GM23338 (cell line): ENCODE measurements around the gene SLC17A5. TPM values are rescaled to one million over a fixed set of nuclear protein-coding genes. Genes with fewer than 3 reads are reported as not detected.

ENCODE experiments used
- ATAC-seq: fragments of 200-7000 bp; cut with Tn5 transposase; 3 replicates; pipeline ENCODE4 v1.9.1; 2020
- DNase-seq: peaks from one replicate; pipeline ENCODE4 v3.0.0-alpha.2; 2015; ENCODE audit warnings: low spot score
- H2AFZ ChIP-seq: fragments of 200-600 bp; sonication (generic); 2 replicates; pipeline ENCODE4 v1.8.0; 2016; ENCODE audit warnings: antibody characterized with exemption, mild to moderate bottlenecking, moderate library complexity
- H3F3A ChIP-seq: fragments of 200-600 bp; sonication (generic); replicated peaks from 2 replicates; pipeline ENCODE4 v1.8.0; 2017; ENCODE audit warnings: antibody characterized with exemption, mixed run types, low read depth
- H3K27ac ChIP-seq: fragments of 200-600 bp; sonication (generic); 2 replicates; pipeline ENCODE4 v1.6.1; 2016; ENCODE audit warnings: low read depth
- H3K27me3 ChIP-seq: fragments of 200-600 bp; sonication (generic); 2 replicates; pipeline ENCODE4 v1.8.0; 2016; ENCODE audit warnings: mild to moderate bottlenecking, mixed run types, moderate library complexity; ENCODE audit not compliant: insufficient read depth
- H3K36me3 ChIP-seq: fragments of 200-600 bp; sonication (generic); 2 replicates; pipeline ENCODE4 v1.8.0; 2016; ENCODE audit warnings: mild to moderate bottlenecking; ENCODE audit not compliant: insufficient read depth
- H3K4me1 ChIP-seq: fragments of 200-600 bp; sonication (generic); 2 replicates; pipeline ENCODE4 v1.8.0; 2016; ENCODE audit warnings: mild to moderate bottlenecking, moderate library complexity; ENCODE audit not compliant: insufficient read depth
- H3K4me2 ChIP-seq: fragments of 200-600 bp; sonication (generic); 2 replicates; pipeline ENCODE4 v1.7.1; 2017; ENCODE audit warnings: mixed run types
- H3K4me3 ChIP-seq: fragments of 200-600 bp; sonication (generic); 2 replicates; pipeline ENCODE4 v1.6.1; 2016; ENCODE audit warnings: mixed run types
- H3K79me2 ChIP-seq: fragments of 200-600 bp; sonication (generic); replicated peaks from 2 replicates; pipeline ENCODE4 v1.8.0; 2017; ENCODE audit warnings: mild to moderate bottlenecking; ENCODE audit not compliant: insufficient read depth
- H3K9me2 ChIP-seq: fragments of 200-600 bp; sonication (generic); 2 replicates; pipeline ENCODE4 v1.8.0; 2017; ENCODE audit not compliant: insufficient read depth
- H4K20me1 ChIP-seq: fragments of 200-600 bp; sonication (generic); replicated peaks from 2 replicates; pipeline ENCODE4 v1.8.0; 2017; ENCODE audit warnings: mild to moderate bottlenecking; ENCODE audit not compliant: insufficient read depth
- H3K27ac Mint-ChIP-seq: 2 replicates; pipeline ENCODE4 v1.8.0; 2020; ENCODE audit warnings: inconsistent platforms, mild to moderate bottlenecking, moderate library complexity, mixed read lengths
- H3K27me3 Mint-ChIP-seq: 3 replicates; pipeline ENCODE4 v1.8.0; 2022; ENCODE audit warnings: low read depth, mild to moderate bottlenecking, moderate library complexity, mixed read lengths, inconsistent platforms; ENCODE audit not compliant: insufficient read depth, poor library complexity
- H3K36me3 Mint-ChIP-seq: 3 replicates; pipeline ENCODE4 v1.8.0; 2021; ENCODE audit warnings: low read depth, mild to moderate bottlenecking, inconsistent platforms, moderate library complexity, mixed read lengths
- H3K4me1 Mint-ChIP-seq: 3 replicates; pipeline ENCODE4 v1.8.0; 2020; ENCODE audit warnings: mild to moderate bottlenecking, inconsistent platforms, mixed read lengths
- H3K4me3 Mint-ChIP-seq: 3 replicates; pipeline ENCODE4 v1.8.0; 2021; ENCODE audit warnings: moderate library complexity, mild to moderate bottlenecking, inconsistent platforms, mixed read lengths
- H3K9me3 Mint-ChIP-seq: 3 replicates; pipeline ENCODE4 v1.8.0; 2020; ENCODE audit warnings: moderate library complexity, mild to moderate bottlenecking, inconsistent platforms, mixed read lengths
- CREB1 ChIP-seq: fragments of 250-450 bp; sonication (Bioruptor Pico); IDR thresholded peaks from 2 replicates; pipeline ENCODE4 v1.5.0; 2020; ENCODE audit warnings: low read depth, mild to moderate bottlenecking, moderate library complexity
- EZH2 ChIP-seq: fragments of 200-600 bp; sonication (generic); IDR thresholded peaks from one replicate; pipeline ENCODE4 v1.8.0; 2017; ENCODE audit warnings: antibody characterized with exemption, mild to moderate bottlenecking, low read depth; ENCODE audit not compliant: unreplicated experiment
- EZH2phosphoT487 ChIP-seq: fragments of 200-600 bp; sonication (generic); IDR thresholded peaks from one replicate; pipeline ENCODE4 v1.8.1; 2018; ENCODE audit warnings: antibody characterized with exemption; ENCODE audit not compliant: unreplicated experiment
- JUNB ChIP-seq: IDR thresholded peaks from one replicate; pipeline ENCODE4 v1.6.1; 2016; ENCODE audit warnings: antibody characterized with exemption; ENCODE audit not compliant: unreplicated experiment
- NANOG ChIP-seq: IDR thresholded peaks from 2 replicates; pipeline ENCODE4 v1.6.1; 2016; ENCODE audit warnings: antibody characterized with exemption, borderline replicate concordance
- STAT1 ChIP-seq: IDR thresholded peaks from one replicate; pipeline ENCODE4 v1.6.1; 2016; ENCODE audit warnings: antibody characterized with exemption; ENCODE audit not compliant: unreplicated experiment
- ZNF114 ChIP-seq: fragments of 250-450 bp; sonication (Bioruptor Pico); IDR thresholded peaks from 2 replicates; pipeline ENCODE4 v1.5.0; 2020; ENCODE audit warnings: mild to moderate bottlenecking, moderate library complexity
- polyA plus RNA-seq: library from polyadenylated mRNA; unstranded; fragments of >200 nt; fragmentation: Nextera tagmentation; extraction: Ambion mirVana; gene quantifications from 2 replicates; pipeline ENCODE4 v1.2.1, GENCODE V29; 2016
- total RNA-seq: library from RNA; depleted of rRNA; stranded (reverse); fragments of >200 nt; shearing (Covaris generic); gene quantifications from 2 replicates; pipeline ENCODE4 v1.2.3, GENCODE V29; 2014
- TF ChIP-seq, protein P1 (sequence below), 2 experiments: fragments of 200-600 bp in 1 of 2; sonication (generic) in 1 of 2; conservative IDR thresholded peaks; 2 replicates each; pipeline versions ENCODE4 v1.5.1 to v1.6.1; 2016 to 2017; ENCODE audit warnings: antibody characterized with exemption in 2 of 2, low read depth in 2 of 2, mild to moderate bottlenecking in 2 of 2, moderate library complexity in 1 of 2
- TF ChIP-seq, protein P2 (sequence below): IDR thresholded peaks from 2 replicates; pipeline ENCODE4 v1.6.1; 2016; ENCODE audit warnings: antibody characterized with exemption

SLC17A5 gene
- total and polyA plus RNA-seq, 2 experiments from 2014 or later: 9.2 to 17.7 TPM

GRCh38 chr6:73675466-73676098 is 21.8 kb upstream of the SLC17A5 start:
- Histone ChIP-seq H3F3A (no peaks in the 10 kb centered on the region), H3K79me2 (no peaks in the 10 kb centered on the region), H3K27ac (no peak overlapping the region), H3K27me3 (no peaks in the 10 kb centered on the region), H4K20me1 (no peaks in the 10 kb centered on the region), H2AFZ (no peak overlapping the region; the same call in 1 of the 2 replicates), H3K4me3 (no peak overlapping the region), H3K4me2 (no peak overlapping the region), H3K36me3 (no peaks in the 10 kb centered on the region), H3K9me2 (no peaks in the 10 kb centered on the region), H3K4me1 (no peaks in the 10 kb centered on the region)
- no peak for TF ChIP-seq EZH2phosphoT487
- TF ChIP-seq, protein P1, sequence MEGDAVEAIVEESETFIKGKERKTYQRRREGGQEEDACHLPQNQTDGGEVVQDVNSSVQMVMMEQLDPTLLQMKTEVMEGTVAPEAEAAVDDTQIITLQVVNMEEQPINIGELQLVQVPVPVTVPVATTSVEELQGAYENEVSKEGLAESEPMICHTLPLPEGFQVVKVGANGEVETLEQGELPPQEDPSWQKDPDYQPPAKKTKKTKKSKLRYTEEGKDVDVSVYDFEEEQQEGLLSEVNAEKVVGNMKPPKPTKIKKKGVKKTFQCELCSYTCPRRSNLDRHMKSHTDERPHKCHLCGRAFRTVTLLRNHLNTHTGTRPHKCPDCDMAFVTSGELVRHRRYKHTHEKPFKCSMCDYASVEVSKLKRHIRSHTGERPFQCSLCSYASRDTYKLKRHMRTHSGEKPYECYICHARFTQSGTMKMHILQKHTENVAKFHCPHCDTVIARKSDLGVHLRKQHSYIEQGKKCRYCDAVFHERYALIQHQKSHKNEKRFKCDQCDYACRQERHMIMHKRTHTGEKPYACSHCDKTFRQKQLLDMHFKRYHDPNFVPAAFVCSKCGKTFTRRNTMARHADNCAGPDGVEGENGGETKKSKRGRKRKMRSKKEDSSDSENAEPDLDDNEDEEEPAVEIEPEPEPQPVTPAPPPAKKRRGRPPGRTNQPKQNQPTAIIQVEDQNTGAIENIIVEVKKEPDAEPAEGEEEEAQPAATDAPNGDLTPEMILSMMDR (conservative IDR thresholded peaks at IDR 0.05; ENCODE audit: low read depth in 2 of 2): peak; percentile 95 to 99
- ATAC-seq (peak; percentile 95), DNase-seq (peak; percentile 87)
- Mint-ChIP-seq H3K4me3 (no peak overlapping the region), H3K9me3 (no peaks in the 10 kb centered on the region), H3K4me1 (no peaks in the 10 kb centered on the region), H3K36me3 (no peaks in the 10 kb centered on the region), H3K27ac (no peak overlapping the region), H3K27me3 (no peaks in the 10 kb centered on the region)

- Histone ChIP-seq H3K9me2 (no peaks in the 10 kb centered on the region), H3F3A (no peaks in the 10 kb centered on the region), H3K36me3 (no peaks in the 10 kb centered on the region), H4K20me1 (no peaks in the 10 kb centered on the region), H2AFZ (peak overlapping the region; percentile 20; the same call in 1 of the 2 replicates), H3K4me1 (no peaks in the 10 kb centered on the region), H3K4me2 (no peak overlapping the region), H3K27ac (no peak overlapping the region), H3K27me3 (no peaks in the 10 kb centered on the region), H3K79me2 (no peaks in the 10 kb centered on the region), H3K4me3 (no peak overlapping the region)
- H3K27ac Mint-ChIP-seq: no peak overlapping the region
- no peak overlapping the region for H3K4me3 Mint-ChIP-seq
- H3K36me3 Mint-ChIP-seq: no peaks in the 10 kb centered on the region
- no peaks in the 10 kb centered on the region for H3K9me3 Mint-ChIP-seq
- H3K4me1 Mint-ChIP-seq: no peaks in the 10 kb centered on the region
- ATAC-seq (no peak), DNase-seq (no peak)
- H3K27me3 Mint-ChIP-seq: no peaks in the 10 kb centered on the region
- TF ChIP-seq, protein P2, sequence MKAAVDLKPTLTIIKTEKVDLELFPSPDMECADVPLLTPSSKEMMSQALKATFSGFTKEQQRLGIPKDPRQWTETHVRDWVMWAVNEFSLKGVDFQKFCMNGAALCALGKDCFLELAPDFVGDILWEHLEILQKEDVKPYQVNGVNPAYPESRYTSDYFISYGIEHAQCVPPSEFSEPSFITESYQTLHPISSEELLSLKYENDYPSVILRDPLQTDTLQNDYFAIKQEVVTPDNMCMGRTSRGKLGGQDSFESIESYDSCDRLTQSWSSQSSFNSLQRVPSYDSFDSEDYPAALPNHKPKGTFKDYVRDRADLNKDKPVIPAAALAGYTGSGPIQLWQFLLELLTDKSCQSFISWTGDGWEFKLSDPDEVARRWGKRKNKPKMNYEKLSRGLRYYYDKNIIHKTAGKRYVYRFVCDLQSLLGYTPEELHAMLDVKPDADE: no peak
- TF ChIP-seq EZH2: no peak
- TF ChIP-seq ZNF114 (CRISPR knock-in tag): no peak
- TF ChIP-seq NANOG: no peak
- TF ChIP-seq, protein P1 (conservative IDR thresholded peaks at IDR 0.05; ENCODE audit: low read depth in 2 of 2): no peak
- no peak for TF ChIP-seq JUNB
- no peak for TF ChIP-seq EZH2phosphoT487
- no peak for TF ChIP-seq CREB1 (CRISPR knock-in tag)
- no peak for TF ChIP-seq STAT1
Measured at GRCh38 chr6:73671911-73672685, 18.3 kb upstream of the SLC17A5 start.
